Activated B cell treated with CpG ODN at 0.5 μM for 24 hours (primary cell): Measurements from ENCODE around the gene PADI3. TPM values are rescaled to one million over a fixed set of nuclear protein-coding genes. Genes with fewer than 3 reads are reported as not detected.

Source experiments
- ATAC-seq: fragments of 200-7000 bp; cut with Tn5 transposase; one replicate; pipeline ENCODE4 v1.10.0; 2021; ENCODE audit warnings: low read depth, mild to moderate bottlenecking, moderate library complexity
- CTCF ChIA-PET: fragments of 350-600 bp; sonication (Branson Sonifier 250); formaldehyde crosslinking; loops from one replicate; lab custom pipeline; 2021; ENCODE audit warnings: antibody characterized with exemption; lab: Charles Lee
- POLR2A ChIA-PET: fragments of 350-600 bp; sonication (Branson Sonifier 250); formaldehyde crosslinking; loops from one replicate; lab custom pipeline; 2021; ENCODE audit warnings: antibody characterized with exemption; lab: Charles Lee
- DNase-seq: peaks from one replicate; pipeline ENCODE4 v3.0.0; 2022
- H3K27ac Mint-ChIP-seq: one replicate; pipeline ENCODE4 v1.8.0; 2020; ENCODE audit warnings: mixed read lengths
- H3K27me3 Mint-ChIP-seq: one replicate; pipeline ENCODE4 v1.8.0; 2021; ENCODE audit warnings: mixed read lengths
- H3K36me3 Mint-ChIP-seq: one replicate; pipeline ENCODE4 v1.8.0; 2021; ENCODE audit warnings: low read depth, mixed read lengths
- H3K4me1 Mint-ChIP-seq: one replicate; pipeline ENCODE4 v1.8.0; 2021; ENCODE audit warnings: mixed read lengths
- H3K4me3 Mint-ChIP-seq: one replicate; pipeline ENCODE4 v1.8.0; 2020; ENCODE audit warnings: mild to moderate bottlenecking, mixed read lengths
- H3K9me3 Mint-ChIP-seq: one replicate; pipeline ENCODE4 v1.8.0; 2020; ENCODE audit warnings: mixed read lengths
- intact Hi-C: fragments of 100-400 bp; cut with micrococcal nuclease; formaldehyde crosslinking; loops from one replicate; pipeline ENCODE4 v1.15.1; 2024
- total RNA-seq: library from RNA; stranded (reverse); gene quantifications from 2 replicates; pipeline ENCODE4 v1.2.3, GENCODE V29; 2022
- TF ChIP-seq, protein P1 (sequence below): fragments of 200-600 bp; IDR thresholded peaks from one replicate; pipeline ENCODE4 v1.8.0; 2022; ENCODE audit warnings: antibody characterized with exemption, mild to moderate bottlenecking

The PADI3 gene
- total RNA-seq, 1 donor from 2014 or later = not detected

GRCh38 chr1:17218939-17219338 is 30.0 kb upstream of the PADI3 start:
- ChIA-PET POLR2A (no interaction called here), CTCF (no interaction called here)
- ATAC-seq (no peak), DNase-seq (no peak)
- intact Hi-C loops = no loop called here
- Mint-ChIP-seq H3K27ac (no peak overlapping the region), H3K4me3 (no peak overlapping the region), H3K4me1 (peaks cover 2% of the 10 kb centered on the region), H3K27me3 (peaks cover 20% of the 10 kb centered on the region), H3K9me3 (no peaks in the 10 kb centered on the region), H3K36me3 (no peaks in the 10 kb centered on the region)
- TF ChIP-seq, protein P1, sequence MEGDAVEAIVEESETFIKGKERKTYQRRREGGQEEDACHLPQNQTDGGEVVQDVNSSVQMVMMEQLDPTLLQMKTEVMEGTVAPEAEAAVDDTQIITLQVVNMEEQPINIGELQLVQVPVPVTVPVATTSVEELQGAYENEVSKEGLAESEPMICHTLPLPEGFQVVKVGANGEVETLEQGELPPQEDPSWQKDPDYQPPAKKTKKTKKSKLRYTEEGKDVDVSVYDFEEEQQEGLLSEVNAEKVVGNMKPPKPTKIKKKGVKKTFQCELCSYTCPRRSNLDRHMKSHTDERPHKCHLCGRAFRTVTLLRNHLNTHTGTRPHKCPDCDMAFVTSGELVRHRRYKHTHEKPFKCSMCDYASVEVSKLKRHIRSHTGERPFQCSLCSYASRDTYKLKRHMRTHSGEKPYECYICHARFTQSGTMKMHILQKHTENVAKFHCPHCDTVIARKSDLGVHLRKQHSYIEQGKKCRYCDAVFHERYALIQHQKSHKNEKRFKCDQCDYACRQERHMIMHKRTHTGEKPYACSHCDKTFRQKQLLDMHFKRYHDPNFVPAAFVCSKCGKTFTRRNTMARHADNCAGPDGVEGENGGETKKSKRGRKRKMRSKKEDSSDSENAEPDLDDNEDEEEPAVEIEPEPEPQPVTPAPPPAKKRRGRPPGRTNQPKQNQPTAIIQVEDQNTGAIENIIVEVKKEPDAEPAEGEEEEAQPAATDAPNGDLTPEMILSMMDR = no peak

GRCh38 chr1:17220287-17220686 is 28.6 kb upstream of the PADI3 start:
- no peak overlapping the region for H3K27ac Mint-ChIP-seq
- no peaks in the 10 kb centered on the region for H3K36me3 Mint-ChIP-seq
- peaks cover under 1% of the 10 kb centered on the region for H3K4me1 Mint-ChIP-seq
- DNase-seq (no peak), ATAC-seq (no peak)
- TF ChIP-seq, protein P1 = no peak
- H3K9me3 Mint-ChIP-seq = no peaks in the 10 kb centered on the region
- H3K27me3 Mint-ChIP-seq = peaks cover 14% of the 10 kb centered on the region
- intact Hi-C loops = no loop called here
- CTCF ChIA-PET = no interaction called here
- POLR2A ChIA-PET = no interaction called here
- H3K4me3 Mint-ChIP-seq = no peak overlapping the region

DNA sequence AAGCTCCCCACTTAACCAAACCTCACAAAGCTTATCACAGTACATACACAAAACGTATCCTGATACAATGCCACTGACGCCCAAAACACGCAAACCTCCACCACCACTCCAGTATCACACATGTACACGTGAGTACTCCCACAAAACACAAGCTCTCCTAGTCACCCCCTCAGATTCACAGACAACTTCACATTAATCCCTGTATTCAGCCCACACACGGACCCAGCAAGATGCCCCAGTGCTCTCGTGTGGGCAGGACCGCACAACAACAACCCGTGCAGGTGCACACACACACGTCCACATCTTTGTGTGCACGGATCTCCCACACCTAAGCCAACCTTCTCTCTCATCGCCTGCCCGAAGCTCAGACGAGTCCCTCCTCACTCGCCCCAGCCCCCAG is 26.3 kb upstream of the PADI3 start:
- DNase-seq (no peak), ATAC-seq (no peak)
- ChIA-PET CTCF (interaction anchor here (0.9 kb wide), 1 partner anchor 97 kb away, joined by 3 read pairs; no protein-coding TSS in a partner anchor), POLR2A (no interaction called here)
- H3K9me3 Mint-ChIP-seq = no peaks in the 10 kb centered on the region
- TF ChIP-seq, protein P1 = no peak
- peaks cover 5% of the 10 kb centered on the region for H3K27me3 Mint-ChIP-seq
- H3K4me1 Mint-ChIP-seq = no peaks in the 10 kb centered on the region
- no peak overlapping the region for H3K4me3 Mint-ChIP-seq
- no peaks in the 10 kb centered on the region for H3K36me3 Mint-ChIP-seq
- no peak overlapping the region for H3K27ac Mint-ChIP-seq
- intact Hi-C loops = no loop called here

DNA sequence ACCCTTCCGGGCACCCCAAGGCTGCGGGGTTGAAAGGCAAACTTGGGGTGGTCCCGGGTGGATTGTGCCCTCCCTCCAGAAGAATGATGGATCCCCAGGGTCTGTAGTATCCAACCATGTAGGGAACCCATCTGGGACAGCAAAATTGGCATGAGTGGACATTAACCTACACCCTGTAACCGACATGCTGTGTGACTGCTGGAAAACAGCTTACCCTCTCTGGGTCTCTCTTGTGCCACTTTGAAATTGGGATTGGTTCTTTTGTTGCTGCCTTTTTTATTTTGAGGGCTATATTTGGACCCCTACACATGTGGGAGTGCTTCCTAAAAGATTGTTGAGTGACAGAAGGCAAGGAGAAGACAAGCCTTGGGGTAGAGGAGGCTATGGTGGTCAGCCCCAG is 24.5 kb upstream of the PADI3 start:
- Mint-ChIP-seq H3K4me3 (no peak overlapping the region), H3K4me1 (no peaks in the 10 kb centered on the region), H3K9me3 (no peaks in the 10 kb centered on the region), H3K36me3 (no peaks in the 10 kb centered on the region), H3K27me3 (peaks cover 5% of the 10 kb centered on the region), H3K27ac (no peak overlapping the region)
- DNase-seq (no peak), ATAC-seq (no peak)
- TF ChIP-seq, protein P1 = no peak
- ChIA-PET CTCF (no interaction called here), POLR2A (interaction anchor here (1.0 kb wide), 1 partner anchor 83 kb away, joined by 3 read pairs; no protein-coding TSS in a partner anchor)
- intact Hi-C loops = no loop called here

GRCh38 chr1:17225140-17225539 is 23.8 kb upstream of the PADI3 start:
- Mint-ChIP-seq H3K4me3 (no peak overlapping the region), H3K4me1 (no peaks in the 10 kb centered on the region), H3K36me3 (no peaks in the 10 kb centered on the region), H3K9me3 (no peaks in the 10 kb centered on the region), H3K27me3 (peaks cover 5% of the 10 kb centered on the region), H3K27ac (no peak overlapping the region)
- ChIA-PET CTCF (interaction anchor here (1.0 kb wide), 1 partner anchor 97 kb away, joined by 3 read pairs; no protein-coding TSS in a partner anchor), POLR2A (interaction anchor here (1.0 kb wide), 1 partner anchor 83 kb away, joined by 3 read pairs; no protein-coding TSS in a partner anchor)
- ATAC-seq = no peak
- no peak for DNase-seq
- intact Hi-C loops = no loop called here
- TF ChIP-seq, protein P1 = no peak
